ENCODE data around the gene TBC1D21. TPM values are rescaled to one million over a fixed set of nuclear protein-coding genes. Genes with fewer than 3 reads are reported as not detected.

Gene TBC1D21
- total RNA-seq, 1 experiment from 2014 or later: not detected

DNA sequence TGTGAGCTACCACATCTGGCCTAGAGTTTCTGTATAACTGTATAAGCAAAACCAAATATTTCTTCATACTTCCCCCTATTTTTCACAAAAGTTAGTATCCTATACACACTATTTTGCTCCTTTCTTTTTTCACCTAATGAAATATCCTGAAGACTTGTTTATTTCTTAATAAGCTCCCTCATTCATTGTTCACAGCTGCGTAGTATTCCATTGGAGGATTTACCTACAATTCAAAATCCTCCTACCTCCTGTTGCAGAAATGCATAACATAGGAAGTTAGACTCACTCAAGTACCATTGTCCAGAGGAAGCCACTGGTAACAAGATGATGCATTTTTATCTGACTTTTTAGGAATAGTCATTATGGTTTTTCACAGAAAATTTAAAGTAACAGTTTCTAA, 29.6 kb upstream of the TBC1D21 start:
- no peak overlapping the region for H3K27ac Mint-ChIP-seq
- no peak overlapping the region for H2AFZ ChIP-seq (ENCODE audit: low read length)
- H3K79me2 ChIP-seq (ENCODE audit: insufficient read depth, low read length): no peaks in the 10 kb centered on the region
- no peak overlapping the region for H3T11ph ChIP-seq (ENCODE audit: low read length)
- TF ChIP-seq, protein P1, sequence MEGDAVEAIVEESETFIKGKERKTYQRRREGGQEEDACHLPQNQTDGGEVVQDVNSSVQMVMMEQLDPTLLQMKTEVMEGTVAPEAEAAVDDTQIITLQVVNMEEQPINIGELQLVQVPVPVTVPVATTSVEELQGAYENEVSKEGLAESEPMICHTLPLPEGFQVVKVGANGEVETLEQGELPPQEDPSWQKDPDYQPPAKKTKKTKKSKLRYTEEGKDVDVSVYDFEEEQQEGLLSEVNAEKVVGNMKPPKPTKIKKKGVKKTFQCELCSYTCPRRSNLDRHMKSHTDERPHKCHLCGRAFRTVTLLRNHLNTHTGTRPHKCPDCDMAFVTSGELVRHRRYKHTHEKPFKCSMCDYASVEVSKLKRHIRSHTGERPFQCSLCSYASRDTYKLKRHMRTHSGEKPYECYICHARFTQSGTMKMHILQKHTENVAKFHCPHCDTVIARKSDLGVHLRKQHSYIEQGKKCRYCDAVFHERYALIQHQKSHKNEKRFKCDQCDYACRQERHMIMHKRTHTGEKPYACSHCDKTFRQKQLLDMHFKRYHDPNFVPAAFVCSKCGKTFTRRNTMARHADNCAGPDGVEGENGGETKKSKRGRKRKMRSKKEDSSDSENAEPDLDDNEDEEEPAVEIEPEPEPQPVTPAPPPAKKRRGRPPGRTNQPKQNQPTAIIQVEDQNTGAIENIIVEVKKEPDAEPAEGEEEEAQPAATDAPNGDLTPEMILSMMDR (conservative IDR thresholded peaks at IDR 0.05): no peak
- H3K9me3 ChIP-seq (ENCODE audit: control insufficient read depth, low read depth, low read length): no peaks in the 10 kb centered on the region
- WGBS (ENCODE audit: extremely low coverage, insufficient read length, low lambda C conversion rate): no CpG with 5 or more reads among the region's 1 CpG
- no peak overlapping the region for H3K9ac ChIP-seq (ENCODE audit: extremely low read depth, insufficient read length, low read length)
- H4K8ac ChIP-seq (replicated peaks; ENCODE audit: insufficient read length, low read depth, low read length): no peak overlapping the region
- H3K4me1 ChIP-seq (ENCODE audit: insufficient read depth, low read length): no peaks in the 10 kb centered on the region
- H4K91ac ChIP-seq (ENCODE audit: insufficient read length, low read depth, low read length): no peak overlapping the region
- H2BK120ac ChIP-seq (ENCODE audit: low read depth, low read length, poor library complexity, severe bottlenecking): no peak overlapping the region
- H3K18ac ChIP-seq (ENCODE audit: insufficient read length, low read depth, low read length): no peak overlapping the region
- no peak overlapping the region for H3K4me2 ChIP-seq (ENCODE audit: insufficient read depth, insufficient read length, low read length)
- no peak overlapping the region for H2BK12ac ChIP-seq (ENCODE audit: insufficient read length, low read depth, low read length)
- H2BK20ac ChIP-seq (ENCODE audit: low read depth, low read length, poor library complexity, severe bottlenecking): no peak overlapping the region
- no peak for DNase-seq
- H3K23me2 ChIP-seq (ENCODE audit: insufficient read length, low read depth, low read length, poor library complexity, severe bottlenecking): no peaks in the 10 kb centered on the region
- no peak overlapping the region for H3K4me3 Mint-ChIP-seq
- H2BK15ac ChIP-seq (ENCODE audit: low read depth, low read length): no peak overlapping the region
- H3K9me3 Mint-ChIP-seq: no peaks in the 10 kb centered on the region; a peak in 1 of 5 replicates
- no peak overlapping the region for H4K5ac ChIP-seq (ENCODE audit: insufficient read length, low read depth, low read length)
- H2AK5ac ChIP-seq (ENCODE audit: insufficient read length, low read length): no peak overlapping the region
- H3K56ac ChIP-seq (ENCODE audit: insufficient read length, low read depth, low read length): no peak overlapping the region
- H3K4ac ChIP-seq (ENCODE audit: low read depth, low read length): no peak overlapping the region
- H3K14ac ChIP-seq (ENCODE audit: insufficient read depth, low read length): no peak overlapping the region
- H3K23ac ChIP-seq (ENCODE audit: insufficient read length, low read depth, low read length): no peak overlapping the region
- no peaks in the 10 kb centered on the region; a peak in 1 of 7 replicates for H3K36me3 Mint-ChIP-seq (ENCODE audit: insufficient read depth in 1 of 3, low read depth in 3 of 3)
- no peak overlapping the region for H3K27ac ChIP-seq (ENCODE audit: insufficient read length, low read depth, low read length)
- H3K27me3 Mint-ChIP-seq (ENCODE audit: low read depth): peaks cover 11% of the 10 kb centered on the region
- H4K20me1 ChIP-seq (ENCODE audit: control insufficient read depth, insufficient read depth, insufficient read length): no peaks in the 10 kb centered on the region
- H3K4me1 Mint-ChIP-seq: peaks cover 20 to 24% of the 10 kb centered on the region in 2 experiments
- no peaks in the 10 kb centered on the region for H3K79me1 ChIP-seq (ENCODE audit: insufficient read depth, low read depth, low read length, poor library complexity, severe bottlenecking)
- H3K27me3 ChIP-seq (ENCODE audit: insufficient read depth, low read length): no peaks in the 10 kb centered on the region
- no peak overlapping the region for H2BK5ac ChIP-seq (ENCODE audit: insufficient read length, low read length)

Data from H9 (cell line).